ENCODE results near the gene LENG8.
"Not testable (repeated sequence)": the region's sequence is repeated elsewhere in the genome, so short reads cannot be mapped to it uniquely, and the experiment has no call there.

Gene LENG8

GRCh38 chr19:54439174-54439851, 9.7 kb upstream of the LENG8 start:
- no peak for DNase-seq (ENCODE audit: low read depth in 1 of 2, low spot score in 1 of 2)

GRCh38 chr19:54440641-54441040, 8.4 kb upstream of the LENG8 start:
- no peak for DNase-seq (ENCODE audit: low read depth in 1 of 2, low spot score in 1 of 2)

GRCh38 chr19:54444737-54445136, 4.3 kb upstream of the LENG8 start:
- no peak for DNase-seq (ENCODE audit: low read depth in 1 of 2, low spot score in 1 of 2)

GRCh38 chr19:54446349-54446748, 2.6 kb upstream of the LENG8 start:
- not testable (repeated sequence) for DNase-seq (ENCODE audit: low read depth in 1 of 2, low spot score in 1 of 2)

- peak in 1 of 2 donors; percentile 39 for DNase-seq (ENCODE audit: low read depth in 1 of 2, low spot score in 1 of 2)
Observed at GRCh38 chr19:54448040-54448773, 792 bp upstream of the LENG8 start.

- no peak for DNase-seq (ENCODE audit: low read depth in 1 of 2, low spot score in 1 of 2)
Observed at GRCh38 chr19:54449701-54450069, 686 bp downstream of the LENG8 start.

GRCh38 chr19:54451331-54451871, 2.4 kb downstream of the LENG8 start:
- no peak for DNase-seq (ENCODE audit: low read depth in 1 of 2, low spot score in 1 of 2)

GRCh38 chr19:54451997-54452396, 3.0 kb downstream of the LENG8 start:
- no peak for DNase-seq (ENCODE audit: low read depth in 1 of 2, low spot score in 1 of 2)

GRCh38 chr19:54452626-54453025, 3.6 kb downstream of the LENG8 start:
- no peak for DNase-seq (ENCODE audit: low read depth in 1 of 2, low spot score in 1 of 2)

GRCh38 chr19:54453921-54454780, 5.2 kb downstream of the LENG8 start:
- no peak for DNase-seq (ENCODE audit: low read depth in 1 of 2, low spot score in 1 of 2)

- no peak for DNase-seq (ENCODE audit: low read depth in 1 of 2, low spot score in 1 of 2)
Observed at GRCh38 chr19:54454781-54455675, 6.0 kb downstream of the LENG8 start.

GRCh38 chr19:54455786-54456422, 6.9 kb downstream of the LENG8 start:
- no peak for DNase-seq (ENCODE audit: low read depth in 1 of 2, low spot score in 1 of 2)

GRCh38 chr19:54456423-54457373, 7.7 kb downstream of the LENG8 start:
- no peak for DNase-seq (ENCODE audit: low read depth in 1 of 2, low spot score in 1 of 2)

GRCh38 chr19:54457773-54458647, 9.0 kb downstream of the LENG8 start:
- DNase-seq (ENCODE audit: low read depth in 1 of 2, low spot score in 1 of 2) = no peak

- DNase-seq (ENCODE audit: low read depth in 1 of 2, low spot score in 1 of 2) = no peak
Observed at GRCh38 chr19:54458648-54459281, 9.8 kb downstream of the LENG8 start.

GRCh38 chr19:54459282-54460229, 10.6 kb downstream of the LENG8 start:
- DNase-seq (ENCODE audit: low read depth in 1 of 2, low spot score in 1 of 2) = no peak

Measured in activated CD4-positive, alpha-beta T cell treated with anti-CD3 and anti-CD28 coated beads, Interleukin-2, amount 50 U/mL, for 24 hours (primary cell).